Testis (tissue), 2 donors: ENCODE data around the gene TMEM44.

Source experiments
- CTCF ChIP-seq, 3 experiments: fragments of 450-650 bp in 2 of 3; fragments of 200-600 bp in 1 of 3; sonication (generic) in 1 of 3; IDR thresholded peaks; one replicate each; pipeline ENCODE4 v1.5.1; 2016 to 2019; ENCODE audit warnings: antibody characterized with exemption in 3 of 3, mild to moderate bottlenecking in 2 of 3, moderate library complexity in 1 of 3
- POLR2A ChIP-seq: fragments of 450-650 bp; IDR thresholded peaks from one replicate; pipeline ENCODE4 v1.6.1; 2017; ENCODE audit warnings: antibody characterized with exemption, mild to moderate bottlenecking, moderate library complexity

GRCh38 chr3:194584866-194585265 is 48.4 kb downstream of the TMEM44 start:
- TF ChIP-seq POLR2A (no peak), CTCF (IDR thresholded peaks at IDR 0.05) (no peak)
